Activated CD8-positive, alpha-beta T cell treated with anti-CD3 and anti-CD28 coated beads for 36 hours (primary cell): ENCODE measurements around the gene SFXN5. TPM values are rescaled to one million over a fixed set of nuclear protein-coding genes. Genes with fewer than 3 reads are reported as not detected.

Source experiments
- ATAC-seq: fragments of 200-7000 bp; cut with Tn5 transposase; one replicate; pipeline ENCODE4 v1.10.0; 2021; ENCODE audit warnings: mild to moderate bottlenecking, moderate library complexity
- CTCF ChIA-PET: fragments of 350-600 bp; sonication (Branson Sonifier 250); formaldehyde crosslinking; loops from one replicate; lab custom pipeline; 2021; ENCODE audit warnings: antibody characterized with exemption; lab: Charles Lee
- POLR2A ChIA-PET: fragments of 350-600 bp; sonication (Branson Sonifier 250); formaldehyde crosslinking; loops from one replicate; lab custom pipeline; 2021; ENCODE audit warnings: antibody characterized with exemption; lab: Charles Lee
- DNase-seq: peaks from one replicate; pipeline ENCODE4 v3.0.0-alpha.2; 2020
- H3K27ac Mint-ChIP-seq: one replicate; pipeline ENCODE4 v1.8.0; 2021; ENCODE audit warnings: mild to moderate bottlenecking, mixed read lengths
- H3K27me3 Mint-ChIP-seq: one replicate; pipeline ENCODE4 v1.8.0; 2021; ENCODE audit warnings: mixed read lengths
- H3K36me3 Mint-ChIP-seq: one replicate; pipeline ENCODE4 v1.8.0; 2021; ENCODE audit warnings: low read depth, mixed read lengths
- H3K4me1 Mint-ChIP-seq: one replicate; pipeline ENCODE4 v1.8.0; 2021; ENCODE audit warnings: low read depth, mixed read lengths
- H3K4me3 Mint-ChIP-seq: one replicate; pipeline ENCODE4 v1.8.0; 2021; ENCODE audit warnings: mild to moderate bottlenecking, moderate library complexity, mixed read lengths
- H3K9me3 Mint-ChIP-seq: one replicate; pipeline ENCODE4 v1.8.0; 2021; ENCODE audit warnings: mixed read lengths
- CTCF ChIP-seq: fragments of 200-600 bp; IDR thresholded peaks from one replicate; pipeline ENCODE4 v1.8.0; 2022; ENCODE audit warnings: antibody characterized with exemption, mild to moderate bottlenecking
- intact Hi-C: fragments of 100-400 bp; cut with micrococcal nuclease; formaldehyde crosslinking; loops from one replicate; pipeline ENCODE4 v1.10.0; 2022
- total RNA-seq, 2 experiments: library from RNA; stranded (reverse); gene quantifications; one replicate each; pipeline ENCODE4 v1.2.3, GENCODE V29; 2021

Gene SFXN5
- total RNA-seq, 2 experiments from 2014 or later = 7.4 to 9.6 TPM

GRCh38 chr2:72969706-72970105 is 101.8 kb downstream of the SFXN5 start:
- no peaks in the 10 kb centered on the region for H3K4me1 Mint-ChIP-seq
- H3K27me3 Mint-ChIP-seq = no peaks in the 10 kb centered on the region
- ChIA-PET POLR2A (no interaction called here), CTCF (interaction anchor here (1.1 to 1.7 kb wide), 3 partner anchors 76 to 83 kb away, joined by 3 to 6 read pairs (median 5); partner anchors contain the start of gene SPR)
- ATAC-seq (no peak), DNase-seq (no peak)
- no peak overlapping the region for H3K27ac Mint-ChIP-seq
- no peak for TF ChIP-seq CTCF
- H3K9me3 Mint-ChIP-seq = no peaks in the 10 kb centered on the region
- H3K4me3 Mint-ChIP-seq = no peak overlapping the region
- intact Hi-C loops = no loop called here
- no peaks in the 10 kb centered on the region for H3K36me3 Mint-ChIP-seq

GRCh38 chr2:72968286-72968685 is 103.2 kb downstream of the SFXN5 start:
- ChIA-PET CTCF (no interaction called here), POLR2A (no interaction called here)
- H3K4me1 Mint-ChIP-seq = no peaks in the 10 kb centered on the region

GRCh38 chr2:72965770-72966450 is 105.6 kb downstream of the SFXN5 start:
- ATAC-seq = no peak
- intact Hi-C loops = no loop called here
- Mint-ChIP-seq H3K27me3 (no peaks in the 10 kb centered on the region), H3K27ac (no peak overlapping the region), H3K9me3 (no peaks in the 10 kb centered on the region), H3K4me1 (no peaks in the 10 kb centered on the region), H3K36me3 (no peaks in the 10 kb centered on the region), H3K4me3 (no peak overlapping the region)
- ChIA-PET CTCF (no interaction called here), POLR2A (no interaction called here)
- no peak for DNase-seq
- no peak for TF ChIP-seq CTCF

More at GRCh38 chr2:72968286-72968685, 103.2 kb downstream of the SFXN5 start:
- ATAC-seq = no peak
- no peak for TF ChIP-seq CTCF
- DNase-seq = no peak
- Mint-ChIP-seq H3K27me3 (no peaks in the 10 kb centered on the region), H3K36me3 (no peaks in the 10 kb centered on the region), H3K4me3 (no peak overlapping the region), H3K9me3 (no peaks in the 10 kb centered on the region), H3K27ac (no peak overlapping the region)
- intact Hi-C loops = no loop called here

GRCh38 chr2:72965016-72965415 is 106.5 kb downstream of the SFXN5 start:
- ATAC-seq (no peak), DNase-seq (no peak)
- Mint-ChIP-seq H3K9me3 (no peaks in the 10 kb centered on the region), H3K27me3 (no peaks in the 10 kb centered on the region), H3K27ac (no peak overlapping the region), H3K4me3 (no peak overlapping the region), H3K4me1 (no peaks in the 10 kb centered on the region), H3K36me3 (no peaks in the 10 kb centered on the region)
- CTCF ChIA-PET = no interaction called here
- POLR2A ChIA-PET = no interaction called here
- TF ChIP-seq CTCF = no peak
- intact Hi-C loops = no loop called here

GRCh38 chr2:72964146-72964525 is 107.4 kb downstream of the SFXN5 start:
- Mint-ChIP-seq H3K4me1 (no peaks in the 10 kb centered on the region), H3K27ac (no peak overlapping the region), H3K27me3 (no peaks in the 10 kb centered on the region), H3K4me3 (no peak overlapping the region), H3K36me3 (no peaks in the 10 kb centered on the region), H3K9me3 (no peaks in the 10 kb centered on the region)
- DNase-seq = no peak
- no peak for TF ChIP-seq CTCF
- ChIA-PET CTCF (no interaction called here), POLR2A (interaction anchor here (1.1 to 1.4 kb wide), 2 partner anchors 10 to 12 kb away, joined by 3 read pairs; no protein-coding TSS in a partner anchor)
- intact Hi-C loops = no loop called here
- ATAC-seq = no peak
